Cardiac muscle cell (in vitro differentiated cells and primary cell): Measurements from ENCODE around the gene PHLPP1. TPM values are rescaled to one million over a fixed set of nuclear protein-coding genes. Genes with fewer than 3 reads are reported as not detected.

Experiments
- DNase-seq, 2 donors: peaks; one replicate each; pipeline versions ENCODE4 v3.0.0 to v3.0.0-alpha.2; 2010 to 2017; ENCODE audit warnings: low read depth in 1 of 2, low spot score in 1 of 2
- H3K27ac ChIP-seq: fragments of 200-600 bp; sonication (generic); 2 replicates; pipeline ENCODE4 v1.5.1; 2016
- H3K27me3 ChIP-seq: fragments of 200-600 bp; sonication (generic); 2 replicates; pipeline ENCODE4 v1.6.0; 2016; ENCODE audit warnings: control low read depth
- H3K36me3 ChIP-seq: fragments of 200-600 bp; sonication (generic); 2 replicates; pipeline ENCODE4 v1.5.1; 2016; ENCODE audit warnings: control low read depth
- H3K4me1 ChIP-seq: fragments of 200-600 bp; sonication (generic); 2 replicates; pipeline ENCODE4 v1.8.1; 2017; ENCODE audit warnings: low read depth, mild to moderate bottlenecking, mixed run types
- H3K4me3 ChIP-seq: fragments of 200-600 bp; sonication (generic); 2 replicates; pipeline ENCODE4 v1.5.1; 2016; ENCODE audit warnings: mild to moderate bottlenecking
- H3K9me3 ChIP-seq: fragments of 200-600 bp; sonication (generic); 2 replicates; pipeline ENCODE4 v1.5.1; 2017; ENCODE audit warnings: low read depth, mild to moderate bottlenecking, control low read depth
- CTCF ChIP-seq: IDR thresholded peaks from 2 replicates; pipeline ENCODE4 v1.5.1; 2012; ENCODE audit warnings: low read depth, mild to moderate bottlenecking, low read length
- polyA plus RNA-seq: library from polyadenylated mRNA; unstranded; fragments of >200 nt; fragmentation: Nextera tagmentation; extraction: Ambion mirVana; gene quantifications from 2 replicates; pipeline ENCODE4 v1.2.1, GENCODE V29; 2016
- total RNA-seq: library from RNA; depleted of rRNA; stranded (reverse); fragments of >200 nt; gene quantifications from 2 replicates; pipeline ENCODE4 v1.2.3, GENCODE V29; 2016

Gene PHLPP1
- total and polyA plus RNA-seq, 2 experiments from 2014 or later, result 6.3 to 25.8 TPM

- H3K9me3 ChIP-seq, result no peaks in the 10 kb centered on the region
Observed at GRCh38 chr18:62760403-62760734, 45.0 kb downstream of the PHLPP1 start.

GRCh38 chr18:62763101-62763521, 47.8 kb downstream of the PHLPP1 start:
- DNase-seq, result no peak
- Histone ChIP-seq H3K4me1 (peaks cover 9% of the 10 kb centered on the region), H3K27ac (no peak overlapping the region), H3K36me3 (no peaks in the 10 kb centered on the region), H3K9me3 (no peaks in the 10 kb centered on the region), H3K4me3 (no peak overlapping the region), H3K27me3 (no peaks in the 10 kb centered on the region)
- no peak for TF ChIP-seq CTCF

More at GRCh38 chr18:62760403-62760734, 45.0 kb downstream of the PHLPP1 start:
- no peak for DNase-seq
- Histone ChIP-seq H3K27me3 (no peaks in the 10 kb centered on the region), H3K27ac (no peak overlapping the region), H3K36me3 (no peaks in the 10 kb centered on the region), H3K4me3 (no peak overlapping the region), H3K4me1 (peaks cover 5% of the 10 kb centered on the region)
- no peak for TF ChIP-seq CTCF

- no peak for DNase-seq
- H3K27ac ChIP-seq, result no peak overlapping the region
Observed at GRCh38 chr18:62766266-62766665, 50.9 kb downstream of the PHLPP1 start.

GRCh38 chr18:62767321-62767720, 52.0 kb downstream of the PHLPP1 start:
- Histone ChIP-seq H3K9me3 (no peaks in the 10 kb centered on the region), H3K4me1 (peaks cover 4% of the 10 kb centered on the region), H3K36me3 (no peaks in the 10 kb centered on the region), H3K27me3 (no peaks in the 10 kb centered on the region), H3K4me3 (no peak overlapping the region), H3K27ac (no peak overlapping the region)
- TF ChIP-seq CTCF, result no peak
- peak in 1 of 2 donors; percentile 27 for DNase-seq

More at GRCh38 chr18:62766266-62766665, 50.9 kb downstream of the PHLPP1 start:
- Histone ChIP-seq H3K4me1 (peaks cover 4% of the 10 kb centered on the region), H3K27me3 (no peaks in the 10 kb centered on the region), H3K4me3 (no peak overlapping the region), H3K9me3 (no peaks in the 10 kb centered on the region), H3K36me3 (no peaks in the 10 kb centered on the region)
- TF ChIP-seq CTCF, result no peak

- Histone ChIP-seq H3K4me1 (peaks cover 4% of the 10 kb centered on the region), H3K36me3 (no peaks in the 10 kb centered on the region), H3K27me3 (no peaks in the 10 kb centered on the region), H3K9me3 (no peaks in the 10 kb centered on the region), H3K4me3 (no peak overlapping the region), H3K27ac (no peak overlapping the region)
- no peak for TF ChIP-seq CTCF
- DNase-seq, result no peak
Observed at GRCh38 chr18:62767836-62768557, 52.7 kb downstream of the PHLPP1 start.

GRCh38 chr18:62768558-62768943, 53.2 kb downstream of the PHLPP1 start:
- H3K27ac ChIP-seq, result no peak overlapping the region
- H3K4me1 ChIP-seq, result peaks cover 4% of the 10 kb centered on the region
- H3K9me3 ChIP-seq, result no peaks in the 10 kb centered on the region
- no peak overlapping the region for H3K4me3 ChIP-seq
- H3K27me3 ChIP-seq, result no peaks in the 10 kb centered on the region
- no peak for TF ChIP-seq CTCF
- DNase-seq, result no peak
- H3K36me3 ChIP-seq, result no peaks in the 10 kb centered on the region
